Measurements from ENCODE around the gene SLC17A1. TPM values are rescaled to one million over a fixed set of nuclear protein-coding genes. Genes with fewer than 3 reads are reported as not detected.

The SLC17A1 gene
- total RNA-seq, 4 donors from 2014 or later: not detected

DNA sequence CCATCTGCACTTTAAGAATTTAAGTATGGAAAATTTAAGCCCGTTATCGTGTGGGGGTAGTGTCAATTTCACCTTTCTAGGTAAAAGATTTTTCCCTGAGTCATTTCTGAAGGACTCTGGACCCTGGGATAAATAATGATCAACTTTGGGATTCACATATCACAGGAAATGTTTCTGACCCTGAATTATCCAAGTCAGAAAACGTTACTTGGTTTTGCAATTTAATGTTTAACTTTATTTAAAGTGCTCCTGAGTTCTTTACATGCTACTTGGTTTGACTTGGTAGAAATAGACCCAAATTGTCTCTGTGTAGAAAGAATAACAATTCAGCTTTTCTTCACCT is 43.7 kb upstream of the SLC17A1 start:
- no peaks in the 10 kb centered on the region for H3K9me3 ChIP-seq
- no peaks in the 10 kb centered on the region for H3K4me1 ChIP-seq
- no peak for ATAC-seq
- WGBS, 2 donors (ENCODE audit: low coverage in 1 of 2): 71% methylated on average over 3 of the region's 3 CpGs
- no peak overlapping the region for H3K27ac ChIP-seq
- no peak for TF ChIP-seq POLR2A (IDR thresholded peaks at IDR 0.05)
- no peak for TF ChIP-seq EP300 (IDR thresholded peaks at IDR 0.05)
- no peaks in the 10 kb centered on the region for H3K27me3 ChIP-seq
- H3K36me3 ChIP-seq: no peaks in the 10 kb centered on the region
- no peak overlapping the region for H3K4me3 ChIP-seq

DNA sequence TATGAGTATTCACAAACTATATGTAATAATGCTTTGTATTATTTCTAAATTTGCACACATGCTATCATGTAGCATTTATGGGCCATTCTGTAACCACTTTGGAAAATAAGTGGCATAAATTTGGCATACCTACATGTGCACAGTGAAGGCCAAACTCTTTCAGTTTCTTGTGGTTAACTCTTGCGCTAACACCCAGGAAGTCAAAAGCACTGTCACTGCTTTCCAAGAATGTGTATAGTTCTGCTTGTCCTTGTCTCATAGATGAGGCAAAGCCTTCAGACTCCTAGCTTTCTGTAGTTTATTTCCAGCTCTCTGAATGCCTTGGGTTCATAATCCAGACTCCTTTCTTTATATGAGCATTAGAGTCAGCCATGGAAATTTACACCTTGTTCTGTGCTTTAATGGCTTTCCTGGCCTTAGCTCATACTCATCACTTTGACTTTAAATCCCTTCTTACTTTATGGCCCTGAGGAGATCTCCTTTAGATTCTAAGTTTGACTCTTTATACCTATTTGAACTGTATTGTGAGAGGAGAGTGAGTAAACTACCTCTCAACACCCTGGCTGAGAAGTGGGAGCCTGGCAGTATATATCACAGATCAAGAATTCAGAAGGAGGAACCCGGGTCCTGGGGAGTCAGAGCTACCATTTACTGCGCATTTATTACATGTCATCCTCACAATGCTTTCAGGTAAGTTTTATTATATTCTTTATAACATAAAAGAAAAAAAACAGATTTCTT is 43.1 kb upstream of the SLC17A1 start:
- Histone ChIP-seq H3K9me3 (no peaks in the 10 kb centered on the region), H3K27ac (no peak overlapping the region), H3K4me1 (no peaks in the 10 kb centered on the region), H3K27me3 (no peaks in the 10 kb centered on the region), H3K4me3 (no peak overlapping the region), H3K36me3 (no peaks in the 10 kb centered on the region)
- no peak for TF ChIP-seq POLR2A (IDR thresholded peaks at IDR 0.05)
- TF ChIP-seq, protein P1, sequence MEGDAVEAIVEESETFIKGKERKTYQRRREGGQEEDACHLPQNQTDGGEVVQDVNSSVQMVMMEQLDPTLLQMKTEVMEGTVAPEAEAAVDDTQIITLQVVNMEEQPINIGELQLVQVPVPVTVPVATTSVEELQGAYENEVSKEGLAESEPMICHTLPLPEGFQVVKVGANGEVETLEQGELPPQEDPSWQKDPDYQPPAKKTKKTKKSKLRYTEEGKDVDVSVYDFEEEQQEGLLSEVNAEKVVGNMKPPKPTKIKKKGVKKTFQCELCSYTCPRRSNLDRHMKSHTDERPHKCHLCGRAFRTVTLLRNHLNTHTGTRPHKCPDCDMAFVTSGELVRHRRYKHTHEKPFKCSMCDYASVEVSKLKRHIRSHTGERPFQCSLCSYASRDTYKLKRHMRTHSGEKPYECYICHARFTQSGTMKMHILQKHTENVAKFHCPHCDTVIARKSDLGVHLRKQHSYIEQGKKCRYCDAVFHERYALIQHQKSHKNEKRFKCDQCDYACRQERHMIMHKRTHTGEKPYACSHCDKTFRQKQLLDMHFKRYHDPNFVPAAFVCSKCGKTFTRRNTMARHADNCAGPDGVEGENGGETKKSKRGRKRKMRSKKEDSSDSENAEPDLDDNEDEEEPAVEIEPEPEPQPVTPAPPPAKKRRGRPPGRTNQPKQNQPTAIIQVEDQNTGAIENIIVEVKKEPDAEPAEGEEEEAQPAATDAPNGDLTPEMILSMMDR (IDR thresholded peaks at IDR 0.05): no peak
- no peak for TF ChIP-seq POLR2AphosphoS5 (IDR thresholded peaks at IDR 0.05)
- no peak for TF ChIP-seq EP300 (IDR thresholded peaks at IDR 0.05)
- ATAC-seq: no peak
- 91% methylated on average over 3 of the region's 3 CpGs for WGBS, 2 donors (ENCODE audit: low coverage in 1 of 2)

DNA sequence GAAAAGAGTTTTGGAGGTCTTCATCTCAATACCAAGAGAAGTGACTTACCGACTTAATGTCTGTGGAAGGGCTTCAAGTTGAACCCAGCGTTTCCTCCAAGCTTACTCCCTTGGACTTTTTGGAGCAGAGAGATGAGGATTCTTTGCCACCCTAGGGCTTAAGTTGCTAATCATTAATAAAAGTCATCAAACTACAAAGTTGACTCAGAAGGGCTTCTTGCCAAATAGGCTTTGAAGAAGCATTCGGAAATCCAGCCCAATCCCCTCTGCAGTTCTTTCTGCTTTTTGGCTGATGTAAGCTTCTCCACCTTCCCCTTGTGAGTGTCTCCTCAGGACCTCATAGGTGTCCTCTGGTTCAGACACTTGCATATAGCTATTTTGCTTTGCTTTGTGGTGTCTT is 42.3 kb upstream of the SLC17A1 start, which contains the start of gene SLC17A3:
Gene SLC17A3 (minus strand): TSS at position 126 of the 400 bp plus-strand sequence. CDS start 5,856 bp downstream, outside the sequence.
- no peaks in the 10 kb centered on the region for H3K9me3 ChIP-seq
- TF ChIP-seq POLR2A (IDR thresholded peaks at IDR 0.05) (no peak), EP300 (IDR thresholded peaks at IDR 0.05) (no peak), POLR2AphosphoS5 (IDR thresholded peaks at IDR 0.05) (no peak)
- TF ChIP-seq, protein P1 (IDR thresholded peaks at IDR 0.05): no peak
- no peak within 1 kb of the TSS for H3K4me3 ChIP-seq
- ATAC-seq: no peak
- no peaks in the 10 kb centered on the region for H3K4me1 ChIP-seq
- H3K27ac ChIP-seq: no peak within 1 kb of the TSS
- no peaks in the 10 kb centered on the region for H3K36me3 ChIP-seq
- 82 to 94% methylated on average over 1 to 3 of the region's 3 CpGs for WGBS, 2 donors (ENCODE audit: low coverage in 1 of 2)
- no peaks in the 10 kb centered on the region for H3K27me3 ChIP-seq

DNA sequence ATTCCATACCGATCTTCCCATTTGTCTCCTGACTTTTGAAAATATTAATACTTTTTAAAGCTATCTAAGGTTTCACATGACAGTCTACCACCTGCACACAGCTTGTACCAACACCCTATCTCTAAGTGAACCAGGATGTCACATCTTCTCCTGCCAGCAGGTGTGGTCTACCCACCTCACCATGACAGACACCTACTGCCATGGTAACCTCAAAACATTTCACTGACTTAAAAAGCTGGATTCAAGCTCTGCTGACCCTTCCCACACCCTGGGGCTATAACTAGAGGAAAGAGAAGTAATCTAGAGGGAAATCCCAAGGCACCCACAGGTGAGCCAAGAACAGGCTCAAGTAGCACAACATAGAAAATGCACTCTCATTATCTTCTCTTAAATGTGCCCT is 41.0 kb upstream of the SLC17A1 start:
- no peak for ATAC-seq
- H3K27me3 ChIP-seq: no peaks in the 10 kb centered on the region
- WGBS, 2 donors (ENCODE audit: low coverage in 1 of 2): 83 to 100% methylated on average over 1 of the region's 1 CpG

DNA sequence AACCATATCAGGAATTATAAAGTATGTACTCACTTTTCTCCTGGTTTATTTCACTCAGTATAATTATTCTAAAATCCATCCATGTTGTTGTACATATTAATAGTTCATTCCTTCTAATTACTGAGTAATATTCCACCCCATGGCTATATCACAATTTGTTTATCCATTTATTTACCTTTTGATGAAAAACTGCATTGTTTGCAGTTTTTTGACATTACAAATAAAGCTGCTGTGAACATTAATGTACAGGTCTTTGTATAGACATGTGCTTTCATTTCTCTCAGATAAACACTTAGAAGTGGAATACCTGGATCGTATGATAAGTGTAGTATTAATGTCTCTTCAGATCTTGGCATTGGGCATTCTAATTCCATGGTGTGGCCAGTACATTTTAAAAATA is 38.0 kb upstream of the SLC17A1 start:
- Histone ChIP-seq H3K4me1 (no peaks in the 10 kb centered on the region), H3K27me3 (no peaks in the 10 kb centered on the region), H3K4me3 (no peak overlapping the region), H3K9me3 (no peaks in the 10 kb centered on the region), H3K36me3 (no peaks in the 10 kb centered on the region), H3K27ac (no peak overlapping the region)
- no peak for ATAC-seq
- TF ChIP-seq, protein P1 (IDR thresholded peaks at IDR 0.05): no peak
- TF ChIP-seq EP300 (IDR thresholded peaks at IDR 0.05): no peak
- no peak for TF ChIP-seq POLR2A (IDR thresholded peaks at IDR 0.05)
- TF ChIP-seq POLR2AphosphoS5 (IDR thresholded peaks at IDR 0.05): no peak
- WGBS, 2 donors (ENCODE audit: low coverage in 1 of 2): 38 to 43% methylated on average over 1 of the region's 1 CpG

More for the DNA sequence above, 41.0 kb upstream of the SLC17A1 start:
- no peaks in the 10 kb centered on the region for H3K9me3 ChIP-seq
- H3K36me3 ChIP-seq: no peaks in the 10 kb centered on the region
- no peak for TF ChIP-seq POLR2AphosphoS5 (IDR thresholded peaks at IDR 0.05)
- TF ChIP-seq POLR2A (IDR thresholded peaks at IDR 0.05): no peak
- TF ChIP-seq, protein P1 (IDR thresholded peaks at IDR 0.05): no peak
- TF ChIP-seq EP300 (IDR thresholded peaks at IDR 0.05): no peak
- H3K27ac ChIP-seq: no peak overlapping the region
- H3K4me3 ChIP-seq: no peak overlapping the region
- H3K4me1 ChIP-seq: no peaks in the 10 kb centered on the region
